HepG2 (cell line): ENCODE data around the gene DST. TPM values are rescaled to one million over a fixed set of nuclear protein-coding genes. Genes with fewer than 3 reads are reported as not detected.

Source experiments
- ATAC-seq: fragments of 200-7000 bp; cut with Tn5 transposase; 3 replicates; pipeline ENCODE4 v1.9.1; 2020; ENCODE audit warnings: mild to moderate bottlenecking, moderate library complexity
- BruUV-seq: library from RNA; stranded (reverse); fragments of 400-500 nt; replicated peaks from 2 replicates; lab custom pipeline; 2021; lab: Mats Ljungman, UMichigan
- CTCF ChIA-PET: fragments of 300-600 bp; formaldehyde crosslinking; extraction: SDS; loops from one replicate; lab custom pipeline; 2021; ENCODE audit warnings: low total read pairs, inconsistent platforms, low intra/inter-chr PET ratio; lab: Yijun Ruan, JAX
- POLR2A ChIA-PET: fragments of 350-600 bp; sonication (Branson Sonifier 250); formaldehyde crosslinking; loops from one replicate; lab custom pipeline; 2020; ENCODE audit warnings: antibody characterized with exemption, inconsistent platforms; lab: Yijun Ruan, JAX
- DNase-seq: peaks from one replicate; pipeline ENCODE4 v3.0.0-alpha.2; 2015; ENCODE audit warnings: low spot score
- FAIRE-seq: peaks from 3 replicates; lab custom pipeline; 2011; peaks lifted over from hg19 to GRCh38; lab: Jason Lieb, UNC
- H2AFZ ChIP-seq: one replicate; pipeline ENCODE4 v1.6.1; 2011; ENCODE audit warnings: low read length, inconsistent platforms
- H3K27ac ChIP-seq: fragments of 300-600 bp; 3 replicates; pipeline ENCODE4 v1.8.0; 2011; ENCODE audit warnings: mixed run types, mild to moderate bottlenecking, mixed read lengths, low read length, inconsistent platforms; ENCODE audit not compliant: insufficient read depth; ENCODE audit errors: extremely low read length
- H3K27me3 ChIP-seq, 2 experiments: fragments of 200-600 bp in 1 of 2; 2 replicates in 1 of 2; 3 replicates in 1 of 2; pipeline versions ENCODE4 v1.6.0 to v1.8.0; 2011; ENCODE audit warnings: low read length in 2 of 2, mild to moderate bottlenecking in 2 of 2, moderate library complexity in 2 of 2, inconsistent platforms in 1 of 2; ENCODE audit not compliant: insufficient read depth in 2 of 2, control insufficient read depth in 1 of 2
- H3K36me3 ChIP-seq, 2 experiments: fragments of 200-600 bp in 1 of 2; replicated peaks in 1 of 2; 2 replicates in 1 of 2; 3 replicates in 1 of 2; pipeline versions ENCODE4 v1.5.1 to v1.8.0; 2011; ENCODE audit warnings: low read length in 2 of 2, inconsistent platforms in 1 of 2; ENCODE audit not compliant: insufficient read depth in 2 of 2, control insufficient read depth in 1 of 2
- H3K4me1 ChIP-seq: 2 replicates; pipeline ENCODE4 v1.5.1; 2012; ENCODE audit warnings: low read length, inconsistent platforms; ENCODE audit not compliant: insufficient read depth
- H3K4me2 ChIP-seq: 2 replicates; pipeline ENCODE4 v1.6.0; 2011; ENCODE audit warnings: low read depth, low read length, inconsistent platforms
- H3K4me3 ChIP-seq, 3 experiments: fragments of 200-600 bp in 1 of 3; sonication (generic), shearing (Covaris generic) in 1 of 3; replicated peaks in 1 of 3; 2 replicates each; pipeline ENCODE4 v1.5.1; 2011 to 2016; ENCODE audit warnings: low read length in 3 of 3, inconsistent platforms in 2 of 3, low read depth in 2 of 3, mild to moderate bottlenecking in 2 of 3, control low read depth in 1 of 3, mixed read lengths in 1 of 3; ENCODE audit not compliant: insufficient read depth in 1 of 3
- H3K79me2 ChIP-seq: one replicate; pipeline ENCODE4 v1.6.1; 2011; ENCODE audit warnings: low read length, inconsistent platforms; ENCODE audit not compliant: insufficient read depth
- H3K9ac ChIP-seq: 2 replicates; pipeline ENCODE4 v1.6.0; 2011; ENCODE audit warnings: mild to moderate bottlenecking, low read depth, low read length, inconsistent platforms; ENCODE audit not compliant: insufficient read depth
- H3K9me3 ChIP-seq: 2 replicates; pipeline ENCODE4 v1.5.1; 2012; ENCODE audit warnings: mild to moderate bottlenecking, low read length
- H4K20me1 ChIP-seq: 2 replicates; pipeline ENCODE4 v1.6.0; 2011; ENCODE audit warnings: inconsistent platforms, mild to moderate bottlenecking, low read length, moderate library complexity; ENCODE audit not compliant: insufficient read depth
- RXRA ChIP-seq: sonication (generic); formaldehyde crosslinking; IDR thresholded peaks from 2 replicates; pipeline ENCODE4 v1.5.1; 2020; ENCODE audit warnings: missing genetic modification reagents
- SAFB2 ChIP-seq: sonication (generic); formaldehyde crosslinking; IDR thresholded peaks from 2 replicates; pipeline ENCODE4 v1.5.1; 2020; ENCODE audit warnings: missing genetic modification reagents, low read depth, mild to moderate bottlenecking, borderline replicate concordance
- SMC3 ChIP-seq: IDR thresholded peaks from 2 replicates; pipeline ENCODE4 v1.6.1; 2011; ENCODE audit warnings: low read length, improper control_type of control experiment
- SP4 ChIP-seq: sonication (generic); formaldehyde crosslinking; IDR thresholded peaks from 2 replicates; pipeline ENCODE4 v1.8.1; 2023; ENCODE audit warnings: mild to moderate bottlenecking, missing genetic modification reagents
- SRSF1 ChIP-seq: fragments of 200-400 bp; formaldehyde crosslinking; optimal IDR thresholded peaks from 2 replicates; pipeline ENCODE3; 2017; ENCODE audit warnings: mild to moderate bottlenecking, low read depth, low read length, moderate library complexity
- STAG1 ChIP-seq: sonication (generic); formaldehyde crosslinking; IDR thresholded peaks from 2 replicates; pipeline ENCODE4 v1.4.0; 2020; ENCODE audit warnings: missing genetic modification reagents
- ZFX ChIP-seq: sonication (generic); formaldehyde crosslinking; IDR thresholded peaks from 2 replicates; pipeline ENCODE4 v1.4.0; 2020; ENCODE audit warnings: mild to moderate bottlenecking, low read depth, missing genetic modification reagents, moderate library complexity
- WGBS: methylation state at CpG from one replicate; pipeline ENCODE4 v1.1.6; 2017; ENCODE audit warnings: low lambda C conversion rate; 5-methylcytosine and 5-hydroxymethylcytosine counted together
- in situ Hi-C: cut with HindIII; loops from 2 replicates; pipeline ENCODE4 v1.10.0; 2017; ENCODE audit warnings: low pct_unique_long_range_greater_than_20kb; ENCODE audit not compliant: extremely low pct_ligation_motif_present
- intact Hi-C: fragments of 100-400 bp; cut with micrococcal nuclease; formaldehyde crosslinking; loops from one replicate; pipeline ENCODE4 v1.10.0; 2022; ENCODE audit not compliant: unreplicated experiment
- polyA plus RNA-seq, 8 experiments: library from polyadenylated mRNA; depleted of rRNA in 3 of 8; stranded (reverse) in 7 of 8; unstranded in 1 of 8; fragments of >200 nt; fragmentation: Illumina TruSeq in 4 of 8; extraction: Trizol in 4 of 8; gene quantifications; 2 replicates each; pipeline versions ENCODE4 v1.2.1 to v1.2.3, GENCODE V29; 2011 to 2016; ENCODE audit warnings: low read depth in 4 of 8, missing spikeins in 1 of 8, mixed read lengths in 1 of 8; ENCODE audit not compliant: insufficient read depth in 1 of 8
- total RNA-seq, 5 experiments: library from RNA; depleted of rRNA; stranded (reverse); fragments of >200 nt; fragmentation: Illumina TruSeq; extraction: Trizol; gene quantifications; 2 replicates each; pipeline ENCODE4 v1.2.3, GENCODE V29; 2016; ENCODE audit warnings: low read depth in 1 of 5
- TF ChIP-seq, protein P1 (sequence below): sonication (generic); formaldehyde crosslinking; IDR thresholded peaks from 2 replicates; pipeline ENCODE4 v1.5.1; 2020; ENCODE audit warnings: missing genetic modification reagents, mild to moderate bottlenecking, borderline replicate concordance
- TF ChIP-seq, protein P2 (sequence below): IDR thresholded peaks from 2 replicates; pipeline ENCODE4 v1.6.1; 2016; ENCODE audit warnings: missing genetic modification reagents, missing compliant biosample characterization
- TF ChIP-seq, protein P3 (sequence below): IDR thresholded peaks from 2 replicates; pipeline ENCODE4 v1.6.1; 2018; ENCODE audit warnings: missing genetic modification reagents, mild to moderate bottlenecking, missing compliant biosample characterization
- TF ChIP-seq, protein P4 (sequence below): sonication (generic); formaldehyde crosslinking; IDR thresholded peaks from 2 replicates; pipeline ENCODE4 v1.5.0; 2020; ENCODE audit warnings: mild to moderate bottlenecking, missing genetic modification reagents, moderate library complexity

DST gene
- total and polyA plus RNA-seq, 2 of the 13 experiments (the other 11 are each of a cell fraction or from before 2014, with no cell fraction given) = 64.4 to 89.0 TPM

DNA sequence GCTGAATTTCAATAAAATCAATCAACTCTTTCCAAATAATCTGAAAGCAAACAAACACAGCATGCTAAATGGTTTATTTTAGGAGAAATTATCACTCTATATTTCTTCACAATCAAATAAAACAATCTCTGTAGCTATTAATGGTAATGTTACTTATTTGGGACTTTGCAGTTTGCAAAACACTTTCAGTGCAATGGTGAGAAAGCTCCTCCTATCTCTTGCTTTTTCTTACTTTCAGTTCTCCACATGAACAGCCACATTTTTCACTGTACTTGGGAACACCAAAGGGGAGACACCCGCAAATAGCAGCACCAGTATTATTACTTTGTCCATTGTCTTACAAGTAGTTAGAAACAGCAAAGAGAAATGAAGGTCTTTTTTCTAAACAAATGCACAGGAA is 92.4 kb downstream of the DST start (continued):
- TF ChIP-seq, protein P1, sequence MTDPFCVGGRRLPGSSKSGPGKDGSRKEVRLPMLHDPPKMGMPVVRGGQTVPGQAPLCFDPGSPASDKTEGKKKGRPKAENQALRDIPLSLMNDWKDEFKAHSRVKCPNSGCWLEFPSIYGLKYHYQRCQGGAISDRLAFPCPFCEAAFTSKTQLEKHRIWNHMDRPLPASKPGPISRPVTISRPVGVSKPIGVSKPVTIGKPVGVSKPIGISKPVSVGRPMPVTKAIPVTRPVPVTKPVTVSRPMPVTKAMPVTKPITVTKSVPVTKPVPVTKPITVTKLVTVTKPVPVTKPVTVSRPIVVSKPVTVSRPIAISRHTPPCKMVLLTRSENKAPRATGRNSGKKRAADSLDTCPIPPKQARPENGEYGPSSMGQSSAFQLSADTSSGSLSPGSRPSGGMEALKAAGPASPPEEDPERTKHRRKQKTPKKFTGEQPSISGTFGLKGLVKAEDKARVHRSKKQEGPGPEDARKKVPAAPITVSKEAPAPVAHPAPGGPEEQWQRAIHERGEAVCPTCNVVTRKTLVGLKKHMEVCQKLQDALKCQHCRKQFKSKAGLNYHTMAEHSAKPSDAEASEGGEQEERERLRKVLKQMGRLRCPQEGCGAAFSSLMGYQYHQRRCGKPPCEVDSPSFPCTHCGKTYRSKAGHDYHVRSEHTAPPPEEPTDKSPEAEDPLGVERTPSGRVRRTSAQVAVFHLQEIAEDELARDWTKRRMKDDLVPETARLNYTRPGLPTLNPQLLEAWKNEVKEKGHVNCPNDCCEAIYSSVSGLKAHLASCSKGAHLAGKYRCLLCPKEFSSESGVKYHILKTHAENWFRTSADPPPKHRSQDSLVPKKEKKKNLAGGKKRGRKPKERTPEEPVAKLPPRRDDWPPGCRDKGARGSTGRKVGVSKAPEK (CRISPR knock-in tag) = no peak
- TF ChIP-seq SAFB2 (CRISPR knock-in tag) (no peak), SP4 (CRISPR knock-in tag) (no peak), RXRA (no peak), SRSF1 (no peak)
- TF ChIP-seq, protein P2, sequence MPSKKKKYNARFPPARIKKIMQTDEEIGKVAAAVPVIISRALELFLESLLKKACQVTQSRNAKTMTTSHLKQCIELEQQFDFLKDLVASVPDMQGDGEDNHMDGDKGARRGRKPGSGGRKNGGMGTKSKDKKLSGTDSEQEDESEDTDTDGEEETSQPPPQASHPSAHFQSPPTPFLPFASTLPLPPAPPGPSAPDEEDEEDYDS (CRISPR knock-in tag) = no peak
- TF ChIP-seq, all 625 proteins: peak for 0

DNA sequence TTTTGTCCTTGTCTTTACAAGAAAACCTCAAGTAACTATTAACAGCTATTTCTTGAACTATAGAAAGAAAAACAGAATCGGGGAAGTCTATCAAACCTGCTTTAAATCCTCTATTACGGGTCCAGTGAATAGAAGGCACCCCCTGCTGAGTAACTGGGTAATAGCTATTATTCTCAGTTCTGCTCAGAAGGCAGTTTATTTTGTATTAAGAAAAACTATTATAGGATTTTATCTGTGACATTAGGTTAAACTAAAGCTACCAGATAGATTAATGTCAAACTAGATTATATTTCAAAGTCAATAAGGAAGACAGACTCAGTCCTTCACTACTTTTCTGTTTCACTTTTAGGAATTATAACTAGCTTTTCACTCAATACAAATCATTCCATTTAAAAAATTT is 93.7 kb downstream of the DST start:
- H3K79me2 ChIP-seq = no peaks in the 10 kb centered on the region
- TF ChIP-seq, protein P3, sequence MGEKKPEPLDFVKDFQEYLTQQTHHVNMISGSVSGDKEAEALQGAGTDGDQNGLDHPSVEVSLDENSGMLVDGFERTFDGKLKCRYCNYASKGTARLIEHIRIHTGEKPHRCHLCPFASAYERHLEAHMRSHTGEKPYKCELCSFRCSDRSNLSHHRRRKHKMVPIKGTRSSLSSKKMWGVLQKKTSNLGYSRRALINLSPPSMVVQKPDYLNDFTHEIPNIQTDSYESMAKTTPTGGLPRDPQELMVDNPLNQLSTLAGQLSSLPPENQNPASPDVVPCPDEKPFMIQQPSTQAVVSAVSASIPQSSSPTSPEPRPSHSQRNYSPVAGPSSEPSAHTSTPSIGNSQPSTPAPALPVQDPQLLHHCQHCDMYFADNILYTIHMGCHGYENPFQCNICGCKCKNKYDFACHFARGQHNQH (CRISPR knock-in tag) = no peak
- TF ChIP-seq SMC3 (0 out of 2 replicates have a peak, but pooled peaks have one; percentile 8), STAG1 (peak; percentile 66), ZFX (CRISPR knock-in tag) (no peak)
- TF ChIP-seq, protein P4, sequence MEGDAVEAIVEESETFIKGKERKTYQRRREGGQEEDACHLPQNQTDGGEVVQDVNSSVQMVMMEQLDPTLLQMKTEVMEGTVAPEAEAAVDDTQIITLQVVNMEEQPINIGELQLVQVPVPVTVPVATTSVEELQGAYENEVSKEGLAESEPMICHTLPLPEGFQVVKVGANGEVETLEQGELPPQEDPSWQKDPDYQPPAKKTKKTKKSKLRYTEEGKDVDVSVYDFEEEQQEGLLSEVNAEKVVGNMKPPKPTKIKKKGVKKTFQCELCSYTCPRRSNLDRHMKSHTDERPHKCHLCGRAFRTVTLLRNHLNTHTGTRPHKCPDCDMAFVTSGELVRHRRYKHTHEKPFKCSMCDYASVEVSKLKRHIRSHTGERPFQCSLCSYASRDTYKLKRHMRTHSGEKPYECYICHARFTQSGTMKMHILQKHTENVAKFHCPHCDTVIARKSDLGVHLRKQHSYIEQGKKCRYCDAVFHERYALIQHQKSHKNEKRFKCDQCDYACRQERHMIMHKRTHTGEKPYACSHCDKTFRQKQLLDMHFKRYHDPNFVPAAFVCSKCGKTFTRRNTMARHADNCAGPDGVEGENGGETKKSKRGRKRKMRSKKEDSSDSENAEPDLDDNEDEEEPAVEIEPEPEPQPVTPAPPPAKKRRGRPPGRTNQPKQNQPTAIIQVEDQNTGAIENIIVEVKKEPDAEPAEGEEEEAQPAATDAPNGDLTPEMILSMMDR (CRISPR knock-in tag) = peak; percentile 47
- TF ChIP-seq, all 625 proteins: peak for 3
- Histone ChIP-seq H3K9me3 (no peaks in the 10 kb centered on the region), H3K27me3 (no peaks in the 10 kb centered on the region), H3K4me1 (peaks cover 17% of the 10 kb centered on the region), H3K36me3 (peaks cover 1 to 4% of the 10 kb centered on the region in 2 experiments; a peak in 1 of 5 replicates), H4K20me1 (no peaks in the 10 kb centered on the region), H3K27ac (no peak overlapping the region), H3K4me3 (no peak overlapping the region), H3K4me2 (no peak overlapping the region), H2AFZ (no peak overlapping the region), H3K9ac (no peak overlapping the region)
- POLR2A ChIA-PET = interaction anchor here (0.9 kb wide), 1 partner anchor 179 kb away, joined by 3 read pairs; no protein-coding TSS in a partner anchor
- ATAC-seq (peak; percentile 58; the same call in 2 of the 3 replicates), FAIRE-seq (no peak), DNase-seq (no peak)
- BruUV-seq = no TSS peak
- CTCF ChIA-PET = interaction anchor here (1.2 to 1.9 kb wide), 2 partner anchors 190 to 233 kb away, joined by 3 to 10 read pairs; no protein-coding TSS in a partner anchor
- in situ Hi-C loops (no loop called here), intact Hi-C loops (loop anchor here (1.0 to 5.0 kb wide), 3 partner anchors 82 to 190 kb away; no protein-coding TSS in a partner anchor)
- WGBS = 73% methylated on average over 2 of the region's 2 CpGs
